H1 (cell line): ENCODE results near the gene DPH6. TPM values are rescaled to one million over a fixed set of nuclear protein-coding genes. Genes with fewer than 3 reads are reported as not detected.

Experiments
- CTCF ChIA-PET: fragments of 300-600 bp; sonication (Branson Sonifier 250); formaldehyde crosslinking; loops from one replicate; lab custom pipeline; 2021; ENCODE audit not compliant: partially characterized antibody; lab: Charles Lee
- POLR2A ChIA-PET: fragments of 300-600 bp; sonication (Branson Sonifier 250); formaldehyde crosslinking; loops from one replicate; lab custom pipeline; 2021; ENCODE audit warnings: inconsistent platforms; ENCODE audit not compliant: partially characterized antibody; lab: Charles Lee
- DNase-seq, 2 experiments: peaks; one replicate each; pipeline versions ENCODE4 v3.0.0 to v3.0.0-alpha.2; 2010 to 2022; ENCODE audit warnings: low spot score in 2 of 2, low read depth in 1 of 2, mixed read lengths in 1 of 2
- FAIRE-seq: peaks from 2 replicates; lab custom pipeline; 2011; peaks lifted over from hg19 to GRCh38; lab: Jason Lieb, UNC
- H2AFZ ChIP-seq: 2 replicates; pipeline ENCODE4 v1.8.1; 2012; ENCODE audit warnings: low read length, inconsistent platforms
- H2AK5ac ChIP-seq: 2 replicates; pipeline ENCODE4 v1.6.1; 2013; ENCODE audit warnings: low read depth, low read length
- H2BK120ac ChIP-seq: replicated peaks from 2 replicates; pipeline ENCODE3; 2013; ENCODE audit warnings: low read depth, low read length, inconsistent platforms
- H2BK12ac ChIP-seq: 2 replicates; pipeline ENCODE4 v1.6.1; 2013; ENCODE audit warnings: low read depth, low read length
- H2BK15ac ChIP-seq: 2 replicates; pipeline ENCODE4 v1.6.1; 2013; ENCODE audit warnings: low read length
- H2BK20ac ChIP-seq: 2 replicates; pipeline ENCODE4 v1.6.1; 2013; ENCODE audit warnings: low read length
- H2BK5ac ChIP-seq: 2 replicates; pipeline ENCODE4 v1.6.1; 2013; ENCODE audit warnings: low read depth, low read length
- H3K14ac ChIP-seq: 2 replicates; pipeline ENCODE4 v1.6.1; 2013; ENCODE audit warnings: inconsistent platforms; ENCODE audit not compliant: insufficient read length
- H3K18ac ChIP-seq: 2 replicates; pipeline ENCODE4 v1.6.1; 2013; ENCODE audit warnings: low read length; ENCODE audit errors: extremely low read depth
- H3K23ac ChIP-seq: 2 replicates; pipeline ENCODE4 v1.6.1; 2013; ENCODE audit warnings: inconsistent platforms; ENCODE audit not compliant: insufficient read length
- H3K23me2 ChIP-seq: 2 replicates; pipeline ENCODE4 v1.6.1; 2013; ENCODE audit warnings: low read depth, low read length
- H3K27ac ChIP-seq: 2 replicates; pipeline ENCODE4 v1.6.1; 2011; ENCODE audit warnings: low read depth, low read length, inconsistent platforms
- H3K27me3 ChIP-seq, 4 experiments: replicated peaks in 1 of 4; 1 replicate in 1 of 4; 2 replicates in 3 of 4; pipeline versions ENCODE4 v1.6.1 to v1.8.1; 2011 to 2013; ENCODE audit warnings: low read length in 3 of 4, mild to moderate bottlenecking in 3 of 4, inconsistent platforms in 2 of 4, mixed read lengths in 2 of 4, moderate library complexity in 1 of 4; ENCODE audit not compliant: control insufficient read depth in 3 of 4, insufficient read depth in 3 of 4; ENCODE audit errors: extremely low read depth in 1 of 4
- H3K36me3 ChIP-seq, 4 experiments: 2 replicates each; pipeline versions ENCODE4 v1.6.1 to v1.8.1; 2011 to 2013; ENCODE audit warnings: mild to moderate bottlenecking in 4 of 4, low read length in 3 of 4, moderate library complexity in 2 of 4, control low read depth in 1 of 4, inconsistent platforms in 1 of 4; ENCODE audit not compliant: insufficient read depth in 4 of 4, control insufficient read depth in 2 of 4
- H3K4ac ChIP-seq: replicated peaks from 2 replicates; pipeline ENCODE3; 2013; ENCODE audit warnings: low read length, low read depth, mixed read lengths, inconsistent platforms; ENCODE audit not compliant: insufficient read length
- H3K4me1 ChIP-seq, 4 experiments: replicated peaks in 1 of 4; 1 replicate in 1 of 4; 2 replicates in 3 of 4; pipeline versions ENCODE4 v1.6.1 to v1.8.1; 2011 to 2013; ENCODE audit warnings: low read length in 3 of 4, inconsistent platforms in 2 of 4, mixed read lengths in 1 of 4; ENCODE audit not compliant: insufficient read depth in 4 of 4, control insufficient read depth in 3 of 4
- H3K4me2 ChIP-seq, 2 experiments: 2 replicates each; pipeline versions ENCODE4 v1.6.1 to v1.8.1; 2011 to 2013; ENCODE audit warnings: low read depth in 2 of 2, low read length in 2 of 2, control low read depth in 1 of 2, inconsistent platforms in 1 of 2, mild to moderate bottlenecking in 1 of 2; ENCODE audit not compliant: insufficient read depth in 1 of 2
- H3K4me3 ChIP-seq, 4 experiments: fragments of 200-600, 300-600 bp in 1 of 4; sonication (generic), shearing (Covaris generic), sonication (Bioruptor Twin) in 1 of 4; 2 replicates each; pipeline versions ENCODE4 v1.5.1 to v1.8.1; 2011 to 2016; ENCODE audit warnings: low read length in 4 of 4, low read depth in 3 of 4, control low read depth in 2 of 4, inconsistent platforms in 2 of 4, mild to moderate bottlenecking in 2 of 4, mixed read lengths in 1 of 4, moderate library complexity in 1 of 4; ENCODE audit not compliant: insufficient read depth in 2 of 4; ENCODE audit errors: extremely low read depth in 1 of 4
- H3K56ac ChIP-seq: replicated peaks from 2 replicates; pipeline ENCODE3; 2013; ENCODE audit warnings: low read depth, mild to moderate bottlenecking, mixed read lengths, low read length, inconsistent platforms; ENCODE audit not compliant: insufficient read length
- H3K79me1 ChIP-seq: 2 replicates; pipeline ENCODE4 v1.6.1; 2013; ENCODE audit warnings: low read depth, low read length, control low read depth
- H3K79me2 ChIP-seq, 2 experiments: 2 replicates each; pipeline versions ENCODE4 v1.6.1 to v1.8.1; 2012 to 2013; ENCODE audit warnings: low read length in 2 of 2, mild to moderate bottlenecking in 2 of 2, inconsistent platforms in 1 of 2; ENCODE audit not compliant: insufficient read depth in 2 of 2, control insufficient read depth in 1 of 2
- H3K9ac ChIP-seq, 4 experiments: replicated peaks in 1 of 4; 1 replicate in 1 of 4; 2 replicates in 3 of 4; pipeline versions ENCODE4 v1.6.1 to v1.8.1; 2011 to 2013; ENCODE audit warnings: low read depth in 3 of 4, low read length in 3 of 4, control low read depth in 2 of 4, mild to moderate bottlenecking in 2 of 4, moderate library complexity in 2 of 4, inconsistent platforms in 1 of 4; ENCODE audit errors: extremely low read depth in 1 of 4
- H3K9me3 ChIP-seq, 2 experiments: 2 replicates each; pipeline versions ENCODE4 v1.6.1 to v1.8.1; 2012 to 2013; ENCODE audit warnings: mild to moderate bottlenecking in 2 of 2, moderate library complexity in 2 of 2, control low read depth in 1 of 2, inconsistent platforms in 1 of 2, low read depth in 1 of 2, low read length in 1 of 2, mixed read lengths in 1 of 2; ENCODE audit not compliant: insufficient read depth in 2 of 2
- H4K20me1 ChIP-seq, 2 experiments: replicated peaks in 1 of 2; 2 replicates each; pipeline versions ENCODE3 to v1.8.1; 2011 to 2013; ENCODE audit warnings: inconsistent platforms in 2 of 2, low read length in 2 of 2, mild to moderate bottlenecking in 1 of 2; ENCODE audit not compliant: insufficient read depth in 2 of 2, control insufficient read depth in 1 of 2
- H4K5ac ChIP-seq: 2 replicates; pipeline ENCODE4 v1.6.1; 2013; ENCODE audit warnings: low read length, low read depth, mixed read lengths, inconsistent platforms; ENCODE audit not compliant: insufficient read length
- H4K8ac ChIP-seq: 2 replicates; pipeline ENCODE4 v1.8.0; 2013; ENCODE audit warnings: mild to moderate bottlenecking, moderate library complexity, low read length, inconsistent platforms; ENCODE audit not compliant: insufficient read depth; ENCODE audit errors: extremely low read depth
- H4K91ac ChIP-seq: replicated peaks from 2 replicates; pipeline ENCODE3; 2013; ENCODE audit warnings: low read length, mixed read lengths, inconsistent platforms; ENCODE audit not compliant: insufficient read length
- EGR1 ChIP-seq: IDR thresholded peaks from 2 replicates; pipeline ENCODE4 v1.6.1; 2011; ENCODE audit warnings: low read depth, low read length, borderline replicate concordance
- KDM1A ChIP-seq: fragments of 200-600, 300-600 bp; sonication (generic); IDR thresholded peaks from 2 replicates; pipeline ENCODE4 v1.7.1; 2016; ENCODE audit warnings: mild to moderate bottlenecking, low read length, borderline replicate concordance
- POLR2AphosphoS5 ChIP-seq: IDR thresholded peaks from 2 replicates; pipeline ENCODE4 v1.6.1; 2011; ENCODE audit warnings: low read depth, low read length
- SIX5 ChIP-seq: IDR thresholded peaks from 2 replicates; pipeline ENCODE4 v1.6.1; 2011; ENCODE audit warnings: mild to moderate bottlenecking, low read depth, low read length
- TAF1 ChIP-seq: IDR thresholded peaks from 2 replicates; pipeline ENCODE4 v1.6.1; 2011; ENCODE audit warnings: mild to moderate bottlenecking, low read depth, low read length
- WGBS, 2 experiments: shearing (Covaris generic) in 1 of 2; methylation state at CpG; one replicate each; pipeline versions ENCODE4 v1.1.6 to v1.1.7; 2013 to 2015; ENCODE audit warnings: low lambda C conversion rate in 2 of 2, mixed read lengths in 2 of 2, inconsistent platforms in 1 of 2, low coverage in 1 of 2, missing lambda C conversion rate in 1 of 2; ENCODE audit not compliant: insufficient replicate concordance in 2 of 2, insufficient coverage in 1 of 2, insufficient read length in 1 of 2; ENCODE audit errors: extremely low coverage in 1 of 2, missing lambda C conversion rate in 1 of 2; 5-methylcytosine and 5-hydroxymethylcytosine counted together
- polyA plus RNA-seq, 7 experiments: library from polyadenylated mRNA; depleted of rRNA in 3 of 7; stranded (reverse) in 5 of 7; unstranded in 2 of 7; fragments of >200 nt in 5 of 7; fragments of 200-250 nt in 2 of 7; gene quantifications; 1 replicate in 5 of 7; 2 replicates in 1 of 7; 4 replicates in 1 of 7; pipeline versions ENCODE4 v1.2.1 to v1.2.3, GENCODE V29; 2011 to 2013; ENCODE audit warnings: missing spikeins in 2 of 7, mixed read lengths in 2 of 7
- total RNA-seq: library from RNA; stranded (reverse); fragmentation: NEBNext Ultra II Directional; extraction: Animal tissue kit (Norgen Biotek cat#: 25700); gene quantifications from 2 replicates; pipeline ENCODE4 v1.2.1, GENCODE V29; 2021
- TF ChIP-seq, protein P1 (sequence below): IDR thresholded peaks from 2 replicates; pipeline ENCODE4 v1.6.1; 2011; ENCODE audit warnings: low read length, improper control_type of control experiment

Gene DPH6
- total and polyA plus RNA-seq, 2 of the 8 experiments (the other 6 are each of a cell fraction or from before 2014, with no cell fraction given), result 21.6 to 30.5 TPM

DNA sequence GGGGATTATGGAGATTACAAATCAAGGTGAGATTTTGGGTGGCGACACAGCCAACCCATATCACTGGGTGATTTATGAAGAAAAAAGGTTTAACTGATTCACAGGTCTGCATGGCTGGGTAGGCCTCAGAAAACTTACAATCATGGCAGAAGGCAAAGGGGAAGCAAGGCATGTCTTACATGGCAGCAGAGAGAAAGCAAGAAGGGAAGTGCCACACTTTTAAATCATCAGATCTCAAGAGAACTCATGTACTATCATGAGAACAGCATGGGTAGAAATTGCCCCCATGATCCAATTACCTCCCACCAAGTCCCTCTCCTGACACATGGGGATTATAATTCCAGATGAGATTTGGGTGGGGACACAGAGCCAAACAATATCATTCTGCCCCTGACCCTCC lies 59.7 kb downstream of the DPH6 start:
- no peaks in the 10 kb centered on the region for H3K4me1 ChIP-seq
- H3K23me2 ChIP-seq, result no peaks in the 10 kb centered on the region
- H4K91ac ChIP-seq, result no peak overlapping the region
- H2AK5ac ChIP-seq, result no peak overlapping the region
- no peak overlapping the region for H2BK5ac ChIP-seq
- no peak overlapping the region for H3K9ac ChIP-seq
- H3K79me1 ChIP-seq, result no peaks in the 10 kb centered on the region
- peaks cover 23 to 26% of the 10 kb centered on the region in 2 experiments for H3K9me3 ChIP-seq
- H2BK12ac ChIP-seq, result no peak overlapping the region
- no peak overlapping the region for H3K4ac ChIP-seq
- no peak overlapping the region for H3K18ac ChIP-seq
- no peak overlapping the region for H3K4me3 ChIP-seq
- FAIRE-seq, result no peak
- no peak overlapping the region for H2BK20ac ChIP-seq
- CTCF ChIA-PET, result no interaction called here
- POLR2A ChIA-PET, result no interaction called here
- no peaks in the 10 kb centered on the region for H3K79me2 ChIP-seq
- DNase-seq, result no peak
- no peak overlapping the region for H3K27ac ChIP-seq
- H3K56ac ChIP-seq, result no peak overlapping the region
- no peak overlapping the region for H2BK120ac ChIP-seq
- H4K5ac ChIP-seq, result no peak overlapping the region
- H3K27me3 ChIP-seq, result no peaks in the 10 kb centered on the region
- H3K14ac ChIP-seq, result no peak overlapping the region
- H2AFZ ChIP-seq, result no peak overlapping the region
- no peak overlapping the region for H4K8ac ChIP-seq
- H3K4me2 ChIP-seq, result no peak overlapping the region
- peaks cover 0 to 3% (median 0%) of the 10 kb centered on the region in 4 experiments; a peak in 4 of 8 replicates for H3K36me3 ChIP-seq
- WGBS, 2 experiments, result 95% methylated on average over 1 of the region's 1 CpG; no CpG with 5 or more reads in 1 of the 2 experiments
- no peak overlapping the region for H2BK15ac ChIP-seq
- H4K20me1 ChIP-seq, result no peaks in the 10 kb centered on the region
- no peak overlapping the region for H3K23ac ChIP-seq
- no peak for TF ChIP-seq SIX5
- TF ChIP-seq EGR1, result no peak
- TF ChIP-seq TAF1, result no peak
- TF ChIP-seq POLR2AphosphoS5, result no peak
- no peak for TF ChIP-seq KDM1A
- TF ChIP-seq, protein P1, sequence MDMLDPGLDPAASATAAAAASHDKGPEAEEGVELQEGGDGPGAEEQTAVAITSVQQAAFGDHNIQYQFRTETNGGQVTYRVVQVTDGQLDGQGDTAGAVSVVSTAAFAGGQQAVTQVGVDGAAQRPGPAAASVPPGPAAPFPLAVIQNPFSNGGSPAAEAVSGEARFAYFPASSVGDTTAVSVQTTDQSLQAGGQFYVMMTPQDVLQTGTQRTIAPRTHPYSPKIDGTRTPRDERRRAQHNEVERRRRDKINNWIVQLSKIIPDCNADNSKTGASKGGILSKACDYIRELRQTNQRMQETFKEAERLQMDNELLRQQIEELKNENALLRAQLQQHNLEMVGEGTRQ, result no peak
